Panc1 (cell line): ENCODE data around the gene AHSP. TPM values are rescaled to one million over a fixed set of nuclear protein-coding genes. Genes with fewer than 3 reads are reported as not detected.
"Not testable (repeated sequence)": the region's sequence is repeated elsewhere in the genome, so short reads cannot be mapped to it uniquely, and the experiment has no call there.

Experiments used
- ATAC-seq: fragments of 200-7000 bp; cut with Tn5 transposase; 2 replicates; pipeline ENCODE4 v1.9.1; 2020; ENCODE audit warnings: mild to moderate bottlenecking, moderate library complexity
- BruUV-seq: library from RNA; stranded (reverse); fragments of 400-500 nt; replicated peaks from 2 replicates; lab custom pipeline; 2021; lab: Mats Ljungman, UMichigan
- CTCF ChIA-PET: fragments of 300-600 bp; sonication (Branson Sonifier 250); formaldehyde crosslinking; loops from one replicate; lab custom pipeline; 2022; ENCODE audit warnings: antibody characterized with exemption; lab: Charles Lee
- POLR2A ChIA-PET: fragments of 300-600 bp; sonication (Branson Sonifier 250); formaldehyde crosslinking; loops from one replicate; lab custom pipeline; 2022; ENCODE audit warnings: antibody characterized with exemption; lab: Charles Lee
- DNase-seq: peaks from one replicate; pipeline ENCODE4 v3.0.0-alpha.2; 2010; ENCODE audit warnings: low read depth, low spot score
- H3K27ac ChIP-seq: 2 replicates; pipeline ENCODE4 v1.5.1; 2011; ENCODE audit warnings: mild to moderate bottlenecking, low read length, inconsistent platforms
- H3K27me3 ChIP-seq: fragments of 200-500 bp; sonication (Bioruptor generic); 2 replicates; pipeline ENCODE4 v1.6.0; 2014; ENCODE audit warnings: low read length, inconsistent platforms; ENCODE audit not compliant: control insufficient read depth, insufficient read depth
- H3K36me3 ChIP-seq: fragments of 200-500 bp; sonication (Bioruptor generic); 2 replicates; pipeline ENCODE4 v1.5.1; 2014; ENCODE audit warnings: inconsistent platforms, mild to moderate bottlenecking, low read length, moderate library complexity; ENCODE audit not compliant: control insufficient read depth, insufficient read depth
- H3K4me1 ChIP-seq: 2 replicates; pipeline ENCODE4 v1.5.1; 2011; ENCODE audit warnings: inconsistent platforms, mild to moderate bottlenecking, low read length, moderate library complexity; ENCODE audit not compliant: control insufficient read depth, insufficient read depth
- H3K4me3 ChIP-seq, 2 experiments: 2 replicates each; pipeline ENCODE4 v1.5.1; 2011 to 2012; ENCODE audit warnings: low read depth in 2 of 2, low read length in 2 of 2, mild to moderate bottlenecking in 2 of 2, inconsistent platforms in 1 of 2, moderate library complexity in 1 of 2
- H3K9me3 ChIP-seq: fragments of 200-500 bp; sonication (Bioruptor generic); 2 replicates; pipeline ENCODE4 v1.5.1; 2014; ENCODE audit warnings: low read depth, mild to moderate bottlenecking, inconsistent platforms, low read length, moderate library complexity; ENCODE audit not compliant: control insufficient read depth, insufficient read depth
- CTCF ChIP-seq: fragments of 450-650 bp; IDR thresholded peaks from 2 replicates; pipeline ENCODE4 v1.5.1; 2017; ENCODE audit warnings: mild to moderate bottlenecking
- POLR2AphosphoS5 ChIP-seq: IDR thresholded peaks from 2 replicates; pipeline ENCODE4 v1.6.1; 2012; ENCODE audit warnings: mild to moderate bottlenecking, low read depth, low read length, moderate library complexity
- REST ChIP-seq, 2 experiments: IDR thresholded peaks; 2 replicates each; pipeline ENCODE4 v1.6.1; 2011 to 2012; ENCODE audit warnings: low read depth in 2 of 2, control low read depth in 1 of 2, low read length in 1 of 2, mild to moderate bottlenecking in 1 of 2, moderate library complexity in 1 of 2; ENCODE audit not compliant: insufficient read depth in 1 of 2
- SIN3A ChIP-seq: IDR thresholded peaks from 2 replicates; pipeline ENCODE4 v1.6.1; 2012; ENCODE audit warnings: low read depth, mild to moderate bottlenecking, low read length, moderate library complexity, borderline replicate concordance; ENCODE audit not compliant: insufficient read depth
- TCF7L2 ChIP-seq: IDR thresholded peaks from 2 replicates; pipeline ENCODE4 v1.6.1; 2011; ENCODE audit warnings: mild to moderate bottlenecking, low read depth, low read length, inconsistent platforms
- in situ Hi-C: cut with HindIII; loops from 2 replicates; pipeline ENCODE4 v1.10.0; 2016; ENCODE audit warnings: low sequenced_read_pairs, low pct_unique_long_range_greater_than_20kb
- intact Hi-C: fragments of 100-400 bp; cut with micrococcal nuclease; formaldehyde crosslinking; loops from one replicate; pipeline ENCODE4 v1.10.0; 2022; ENCODE audit not compliant: unreplicated experiment
- total RNA-seq: library from RNA; stranded (reverse); gene quantifications from one replicate; pipeline ENCODE4 v1.2.1, GENCODE V29; 2021; ENCODE audit not compliant: unreplicated experiment

Gene AHSP
- total RNA-seq, 1 experiment from 2014 or later = not detected

- no peaks in the 10 kb centered on the region for H3K27me3 ChIP-seq
- TF ChIP-seq REST (IDR thresholded peaks at IDR 0.05; ENCODE audit: insufficient read depth in 1 of 2, low read depth in 2 of 2, low read length in 1 of 2) (no peak), POLR2AphosphoS5 (no peak), TCF7L2 (no peak), SIN3A (no peak), CTCF (no peak)
- ChIA-PET POLR2A (no interaction called here), CTCF (interaction anchor here (0.8 kb wide), 1 partner anchor 253 kb away, joined by 3 read pairs; no protein-coding TSS in a partner anchor)
- DNase-seq = no peak
- ATAC-seq = no peak
- intact Hi-C loops (loop anchor here (10.0 kb wide), 1 partner anchor 194 kb away; no protein-coding TSS in a partner anchor), in situ Hi-C loops (no loop called here)
- no peaks in the 10 kb centered on the region for H3K36me3 ChIP-seq
- H3K4me1 ChIP-seq = peaks cover 4% of the 10 kb centered on the region; the same call in 1 of the 2 replicates
- no TSS peak for BruUV-seq
- H3K9me3 ChIP-seq = no peaks in the 10 kb centered on the region
- H3K27ac ChIP-seq = no peak overlapping the region
- no peak overlapping the region for H3K4me3 ChIP-seq
These were observed 46.7 kb upstream of the AHSP start for GRCh38 chr16:31480851-31481536.

- ChIA-PET POLR2A (no interaction called here), CTCF (no interaction called here)
- Histone ChIP-seq H3K27ac (no peak within 1 kb of the TSS), H3K9me3 (no peaks in the 10 kb centered on the region), H3K27me3 (no peaks in the 10 kb centered on the region), H3K4me3 (no peak within 1 kb of the TSS), H3K36me3 (no peaks in the 10 kb centered on the region), H3K4me1 (no peaks in the 10 kb centered on the region)
- ATAC-seq (no peak), DNase-seq (no peak)
- intact Hi-C loops = loop anchor here (10.0 kb wide), 1 partner anchor 192 kb away; no protein-coding TSS in a partner anchor
- in situ Hi-C loops = no loop called here
- no TSS peak for BruUV-seq
- TF ChIP-seq TCF7L2 (no peak), REST (IDR thresholded peaks at IDR 0.05; ENCODE audit: insufficient read depth in 1 of 2, low read depth in 2 of 2, low read length in 1 of 2) (no peak), POLR2AphosphoS5 (no peak), SIN3A (no peak), CTCF (no peak)
These were observed 44.6 kb upstream of the AHSP start, which contains the start of gene SLC5A2 for GRCh38 chr16:31483081-31483480. Gene SLC5A2, plus strand, starts transcription at chr16:31483123. Its CDS starts 14 bp downstream, at chr16:31483137.

- CTCF ChIA-PET, POLR2A ChIA-PET, H3K36me3 ChIP-seq, in situ Hi-C loops, H3K27me3 ChIP-seq, H3K9me3 ChIP-seq, H3K27ac ChIP-seq, H3K4me3 ChIP-seq, H3K4me1 ChIP-seq, ATAC-seq, BruUV-seq, DNase-seq: not testable (repeated sequence)
- intact Hi-C loops = loop anchor here (10.0 kb wide), 1 partner anchor 191 kb away; no protein-coding TSS in a partner anchor
These were observed 43.7 kb upstream of the AHSP start for GRCh38 chr16:31484048-31484447.
